GM18508 (cell line): Measurements from ENCODE around the gene CYB561A3.
A peak's percentile ranks its signal among the peaks of the same experiment; 100 is the strongest.
"Not testable (repeated sequence)": the region's sequence is repeated elsewhere in the genome, so short reads cannot be mapped to it uniquely, and the experiment has no call there.

Experiments used
- ATAC-seq: cut with Tn5 transposase; IDR thresholded peaks from one replicate; pipeline ENCODE4 v1.9.1; 2021; ENCODE audit warnings: moderate number of reproducible peaks; ENCODE audit not compliant: insufficient read depth, unreplicated experiment

Gene CYB561A3

GRCh38 chr11:61361741-61362541 lies at the start of gene CYB561A3, which contains the start of gene TMEM138:
Gene CYB561A3, minus strand, starts transcription at chr11:61361882. Its CDS starts 5,169 bp downstream, at chr11:61356713.
Gene TMEM138, plus strand, starts transcription at chr11:61362374. Its CDS starts 2,017 bp downstream, at chr11:61364391.
- ATAC-seq = peak; percentile 48

DNA sequence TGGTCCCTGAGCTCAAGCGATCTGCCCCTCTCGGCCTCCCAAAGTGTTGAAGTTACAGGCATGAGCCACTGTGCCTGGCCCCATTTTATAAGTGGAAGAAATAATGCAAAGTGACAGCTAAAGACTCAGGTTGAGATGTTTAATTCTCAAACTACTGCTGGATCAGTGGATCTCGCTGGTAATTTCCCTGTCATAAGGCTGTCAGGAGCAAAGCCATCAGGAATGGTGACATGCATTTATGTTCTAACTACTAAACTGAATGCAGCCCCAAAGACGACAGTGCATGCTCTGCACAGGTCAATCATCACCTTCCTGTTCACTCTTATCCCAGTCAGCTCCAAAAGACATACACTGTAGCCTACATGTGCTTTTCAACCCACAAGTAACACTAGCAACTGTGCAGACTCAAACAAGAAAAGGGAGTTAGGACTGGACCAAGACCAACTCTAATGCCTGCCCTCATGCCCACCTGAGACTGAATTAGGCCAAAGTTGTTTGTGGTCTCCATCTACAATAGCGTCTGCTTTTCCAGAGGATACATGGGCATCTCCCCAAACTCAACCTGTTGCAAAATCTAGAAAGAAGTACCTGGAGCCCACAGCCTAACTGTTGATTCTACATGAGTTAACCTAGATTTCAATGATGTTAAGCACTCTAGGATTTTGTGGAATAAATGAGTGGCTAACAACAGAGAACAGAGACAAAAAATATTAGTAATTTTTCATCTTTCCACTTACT lies 45.5 kb upstream of the CYB561A3 start:
- ATAC-seq = no peak

- ATAC-seq = no peak
Measured at GRCh38 chr11:61406067-61406466, 44.4 kb upstream of the CYB561A3 start.

DNA sequence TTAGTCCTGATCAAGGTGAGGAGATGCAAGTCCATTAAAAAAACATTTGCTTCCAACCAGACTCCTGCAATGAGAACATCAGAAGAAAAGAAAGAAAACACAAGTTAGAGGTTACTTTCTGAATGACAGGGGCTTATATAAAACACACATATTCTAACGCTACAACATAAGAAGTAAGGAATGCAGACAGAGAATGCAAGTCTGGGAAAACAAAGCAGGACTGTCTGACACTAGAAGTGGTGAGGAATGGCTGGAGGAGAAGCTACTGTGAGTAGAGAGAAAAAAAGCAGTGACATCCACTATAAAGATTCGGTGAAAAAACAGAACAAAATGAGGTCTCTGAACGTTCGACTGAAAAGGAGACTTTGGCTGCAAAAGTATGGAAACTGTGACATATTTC lies 43.0 kb upstream of the CYB561A3 start:
- no peak for ATAC-seq

- no peak for ATAC-seq
Measured at GRCh38 chr11:61404103-61404502, 42.4 kb upstream of the CYB561A3 start.

- ATAC-seq = no peak
Measured at GRCh38 chr11:61403658-61404057, 42.0 kb upstream of the CYB561A3 start.

- no peak for ATAC-seq
Measured at GRCh38 chr11:61401573-61401972, 39.9 kb upstream of the CYB561A3 start.

GRCh38 chr11:61401173-61401572 lies 39.5 kb upstream of the CYB561A3 start:
- ATAC-seq = no peak

GRCh38 chr11:61392981-61393595 lies 31.4 kb upstream of the CYB561A3 start:
- ATAC-seq = no peak

GRCh38 chr11:61390161-61390560 lies 28.5 kb upstream of the CYB561A3 start:
- ATAC-seq = no peak

DNA sequence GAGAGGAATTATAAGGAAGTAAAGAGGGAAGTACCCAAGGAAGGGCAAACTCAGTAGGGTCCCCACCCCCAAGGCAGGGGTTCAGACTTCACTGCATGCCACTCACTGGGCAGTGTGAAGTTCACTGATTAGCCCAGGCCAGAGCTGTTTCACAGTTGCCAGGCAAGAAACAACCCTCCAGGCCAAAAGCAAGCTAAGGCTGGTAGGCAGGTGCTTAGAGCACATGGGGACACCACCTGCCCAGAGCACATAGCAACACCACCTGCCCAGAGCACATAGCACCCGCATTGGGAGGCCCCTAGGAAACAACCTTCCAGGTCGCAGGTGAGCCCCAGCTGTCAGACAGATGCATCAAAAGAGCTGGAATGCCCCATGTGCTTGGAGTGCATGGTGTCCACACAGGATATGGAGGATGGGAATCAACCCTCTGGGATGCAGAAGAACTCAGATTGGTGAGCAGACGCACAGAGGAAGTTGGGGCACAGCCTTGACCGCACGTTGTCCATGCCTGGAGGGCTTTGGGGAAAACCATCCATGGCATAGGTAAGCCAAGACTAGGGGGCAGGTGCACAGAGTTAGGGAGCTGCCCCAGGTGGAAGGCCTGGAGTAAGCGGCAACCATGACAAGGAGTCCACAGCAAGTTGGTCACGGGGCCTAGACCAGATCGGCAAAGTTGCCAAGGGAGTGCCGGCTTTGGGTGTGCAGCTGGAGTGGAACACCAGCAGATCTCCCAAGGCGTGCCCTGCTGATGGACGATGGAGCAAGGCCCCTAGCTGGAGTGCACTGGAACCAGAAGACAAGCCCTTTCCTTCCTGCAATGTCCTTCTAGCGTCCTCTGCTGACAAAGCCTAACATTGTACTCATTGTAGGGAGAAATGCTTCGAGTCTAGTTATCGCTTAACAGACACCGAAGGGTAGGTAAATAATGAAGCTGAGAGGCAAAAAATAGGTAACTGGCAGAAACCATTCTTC lies 22.9 kb upstream of the CYB561A3 start:
- no peak for ATAC-seq

DNA sequence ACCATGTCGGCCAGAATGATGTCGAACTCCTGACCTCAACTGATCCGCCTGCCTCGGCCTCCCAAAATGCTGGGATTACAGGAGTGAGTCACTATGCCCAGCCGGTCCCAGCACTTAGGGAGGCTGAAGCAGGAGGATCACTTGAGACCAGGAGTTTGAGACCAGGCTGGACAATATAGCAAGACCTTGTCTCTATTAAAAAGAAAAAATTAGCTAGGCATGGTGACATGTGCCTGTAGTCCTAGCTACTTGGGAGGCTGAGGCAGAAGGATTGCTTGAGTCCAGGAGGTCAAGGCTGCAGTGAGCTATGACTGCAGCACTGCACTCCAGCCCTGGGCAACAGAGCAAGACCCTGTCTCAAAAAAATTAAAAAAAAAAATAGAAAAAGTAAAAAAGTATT lies 22.2 kb upstream of the CYB561A3 start:
- not testable (repeated sequence) for ATAC-seq

GRCh38 chr11:61380884-61381283 lies 19.2 kb upstream of the CYB561A3 start:
- no peak for ATAC-seq

GRCh38 chr11:61378713-61379313 lies 17.1 kb upstream of the CYB561A3 start:
- no peak for ATAC-seq

- no peak for ATAC-seq
Measured at GRCh38 chr11:61377461-61378160, 15.9 kb upstream of the CYB561A3 start.

GRCh38 chr11:61375761-61376108 lies 14.1 kb upstream of the CYB561A3 start:
- no peak for ATAC-seq

GRCh38 chr11:61372659-61373420 lies 11.2 kb upstream of the CYB561A3 start:
- no peak for ATAC-seq

GRCh38 chr11:61370349-61371005 lies 8.8 kb upstream of the CYB561A3 start:
- ATAC-seq = no peak
